Inferior parietal cortex (tissue), 1 donor: ENCODE results near the gene RFC3.
"Not testable (repeated sequence)": the region's sequence is repeated elsewhere in the genome, so short reads cannot be mapped to it uniquely, and the experiment has no call there.

Source experiments
- DNase-seq: peaks from one replicate; pipeline ENCODE4 v3.0.0-alpha.2; 2016; ENCODE audit errors: extremely low spot score

Gene RFC3

DNA sequence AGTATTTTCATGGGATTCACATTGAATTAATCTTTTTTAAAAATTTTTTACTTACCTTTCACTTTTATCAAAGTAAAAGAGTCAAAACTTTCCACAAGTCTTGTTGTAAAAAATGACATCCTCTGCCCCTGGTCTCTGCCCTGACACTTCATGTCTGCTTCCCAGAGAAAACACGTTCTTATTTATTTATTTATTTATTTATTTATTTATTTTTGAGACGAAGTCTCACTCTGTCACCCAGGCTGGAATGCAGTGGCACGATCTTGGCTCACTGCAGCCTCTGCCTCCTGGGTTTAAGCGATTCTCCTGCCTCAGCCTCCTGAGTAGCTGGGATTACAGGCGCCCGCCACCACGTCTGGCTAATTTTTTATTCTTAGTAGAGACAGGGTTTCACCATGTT is 5.1 kb upstream of the RFC3 start:
- DNase-seq, result not testable (repeated sequence)

DNA sequence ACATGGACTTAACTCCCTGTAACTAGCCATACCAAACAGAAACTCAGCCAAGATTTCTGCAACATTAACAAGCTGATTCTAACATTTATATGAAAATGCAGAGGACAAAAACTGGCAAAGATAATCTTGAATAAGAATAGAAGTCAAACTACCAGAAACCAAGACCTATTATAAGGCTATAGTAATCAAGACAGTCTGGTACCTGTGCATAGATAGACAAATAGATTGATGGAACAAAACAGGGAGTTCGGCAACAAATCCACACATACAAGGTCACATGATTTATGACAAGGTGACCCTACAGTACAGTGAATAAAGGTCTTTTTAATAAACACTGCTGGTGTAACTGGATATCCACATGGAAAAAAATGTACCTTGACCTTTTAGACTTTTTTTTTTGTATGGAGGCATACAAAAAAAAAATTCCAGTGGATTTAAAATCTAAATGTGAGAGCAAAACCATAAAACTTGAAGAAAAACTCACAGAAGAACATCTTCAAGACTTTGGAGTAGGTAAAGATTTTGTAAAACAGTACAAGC is 2.9 kb upstream of the RFC3 start:
- DNase-seq, result no peak

DNA sequence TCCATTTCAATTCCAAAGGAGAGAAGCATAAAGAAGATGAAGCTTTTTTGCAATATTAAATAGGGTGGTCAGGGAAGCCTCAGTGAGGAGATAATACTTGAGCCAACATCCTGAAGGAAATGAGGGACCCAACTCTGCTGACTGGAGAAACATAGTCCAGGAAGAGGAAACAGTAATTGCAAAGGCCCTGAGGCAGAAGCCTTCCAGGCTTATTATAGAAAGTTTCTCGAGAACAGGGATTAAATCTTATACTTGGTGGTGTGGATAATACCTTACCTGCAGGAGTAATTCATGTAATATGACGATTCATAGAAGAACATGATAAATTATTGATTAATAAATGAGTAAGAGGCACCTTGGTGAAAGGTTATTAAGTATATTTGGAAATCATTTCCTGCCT is 1.0 kb upstream of the RFC3 start:
- DNase-seq, result no peak

DNA sequence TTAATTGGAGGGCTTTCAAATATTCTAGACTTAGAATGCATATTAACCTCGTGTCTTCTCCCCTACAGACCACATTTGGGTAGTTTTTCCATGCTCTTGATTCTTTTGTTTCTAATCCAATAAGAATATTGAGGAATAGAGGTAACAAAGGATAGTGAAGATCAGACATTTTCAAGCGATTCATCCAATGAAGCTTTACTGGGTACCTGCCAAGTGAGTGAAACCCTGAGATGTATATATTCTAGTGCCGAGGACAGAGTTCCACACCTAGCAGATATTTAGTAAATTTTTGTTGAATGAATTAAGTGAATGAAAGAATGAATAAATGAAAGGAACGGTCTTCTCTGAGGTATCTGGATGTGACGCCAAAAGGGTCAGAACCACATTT is 442 bp upstream of the RFC3 start:
- no peak for DNase-seq

DNA sequence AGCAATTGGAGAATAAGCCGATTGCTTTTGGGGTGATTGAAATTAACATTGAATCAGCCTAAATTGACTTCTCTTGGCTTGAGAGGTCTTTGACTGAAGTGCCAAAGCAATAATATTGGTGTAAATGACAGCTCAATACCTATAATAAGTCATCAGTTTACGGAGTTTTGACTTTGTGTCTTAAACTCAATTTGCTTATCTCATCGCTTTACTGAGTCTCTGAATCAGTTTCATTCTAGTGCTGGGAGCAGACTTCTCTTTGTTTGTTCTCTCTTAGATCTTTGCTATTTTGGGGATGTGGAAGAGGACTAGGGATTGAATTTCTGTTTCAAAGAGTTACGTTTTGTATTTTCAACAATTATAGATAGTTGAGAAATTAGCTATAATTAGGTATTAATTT is 7.1 kb downstream of the RFC3 start:
- no peak for DNase-seq

DNA sequence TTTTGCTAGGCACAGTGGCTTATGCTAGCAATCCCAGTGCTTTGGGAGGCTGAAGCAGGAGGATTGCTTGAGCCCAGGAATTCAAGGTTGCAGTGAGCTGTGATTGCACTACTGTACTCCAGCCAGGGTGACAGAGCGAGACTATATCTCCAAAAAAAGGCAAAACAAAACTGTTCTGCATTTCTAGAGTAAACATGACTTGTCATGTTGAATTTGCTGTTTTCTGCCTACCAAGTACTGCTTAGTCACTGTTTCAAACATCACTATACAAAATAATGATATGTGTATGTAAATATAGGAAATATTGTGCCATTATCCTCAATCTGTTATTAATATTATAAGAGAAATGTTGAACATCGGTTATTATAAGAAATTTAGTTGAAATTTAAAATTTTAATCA is 9.2 kb downstream of the RFC3 start:
- DNase-seq, result no peak

DNA sequence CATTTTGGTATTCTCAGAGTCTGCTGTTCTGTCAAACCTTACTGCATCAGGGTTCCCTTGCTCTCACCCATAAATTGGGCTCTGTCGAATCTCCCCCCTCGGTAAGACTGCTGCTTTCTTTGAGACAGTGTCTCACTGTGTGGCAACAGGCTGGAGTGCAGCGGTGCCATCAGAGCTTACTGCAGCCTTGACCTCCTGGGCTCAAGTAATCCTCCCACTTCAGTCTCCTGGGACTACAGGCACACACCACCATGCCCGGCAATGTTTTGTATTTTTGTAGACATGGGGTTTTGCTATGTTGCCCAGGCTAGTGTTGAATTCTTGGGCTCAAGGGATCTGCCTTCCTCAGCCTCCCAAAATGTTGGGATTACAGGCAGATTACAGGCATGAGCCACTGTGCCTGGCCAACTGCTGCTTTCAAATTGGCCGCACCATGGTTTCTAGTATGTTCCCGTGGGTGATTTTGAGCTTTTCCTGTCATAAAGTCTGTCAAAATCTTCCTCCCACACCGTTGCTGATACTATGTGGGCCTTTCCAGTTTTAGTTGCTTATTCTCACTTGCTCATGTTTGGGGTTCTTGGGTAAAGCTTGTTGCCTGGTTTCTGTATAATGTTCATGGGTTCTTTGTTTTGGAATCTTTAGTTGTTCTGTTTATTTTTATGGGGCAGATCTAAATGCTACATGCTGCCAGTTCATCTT is 10.6 kb downstream of the RFC3 start:
- peak; percentile 7 for DNase-seq

DNA sequence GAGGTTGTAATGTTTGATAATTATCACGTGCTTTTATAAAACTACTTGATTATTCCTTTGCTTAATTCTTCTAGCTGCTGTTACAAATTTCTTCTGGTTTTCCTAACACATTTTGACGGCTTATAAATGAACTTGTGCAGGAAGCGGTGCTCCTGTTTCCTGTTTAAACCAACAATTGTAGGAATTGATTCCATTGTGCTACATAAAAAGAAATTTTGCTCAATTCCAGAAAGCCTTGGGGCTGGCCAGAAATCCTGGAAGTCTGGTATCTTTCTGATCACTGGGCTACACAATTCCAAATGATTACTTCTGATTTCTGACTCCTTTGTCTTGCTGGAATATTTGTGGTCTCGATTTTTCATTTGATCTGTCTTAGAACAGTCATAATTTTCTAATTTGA is 14.9 kb downstream of the RFC3 start:
- no peak for DNase-seq

DNA sequence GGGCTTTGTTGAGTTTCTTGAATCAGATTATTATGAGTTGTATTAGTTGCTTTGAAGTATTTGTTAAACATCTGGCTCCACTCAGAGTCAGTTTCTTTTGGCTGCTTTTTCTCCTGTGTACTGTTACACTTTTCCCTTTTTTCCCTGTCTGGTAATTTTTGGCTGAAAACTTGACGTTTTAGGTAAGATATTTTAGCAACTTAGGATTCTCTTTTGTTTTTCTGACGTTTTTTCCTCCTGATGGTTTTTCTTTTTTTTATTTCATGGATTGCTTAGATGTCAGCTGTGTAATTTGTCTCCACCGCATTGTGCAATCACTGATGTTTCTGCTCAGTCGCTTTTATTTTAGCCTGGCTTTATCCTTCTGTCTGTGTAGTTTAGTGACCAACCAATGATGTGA is 20.7 kb downstream of the RFC3 start:
- DNase-seq, result no peak

DNA sequence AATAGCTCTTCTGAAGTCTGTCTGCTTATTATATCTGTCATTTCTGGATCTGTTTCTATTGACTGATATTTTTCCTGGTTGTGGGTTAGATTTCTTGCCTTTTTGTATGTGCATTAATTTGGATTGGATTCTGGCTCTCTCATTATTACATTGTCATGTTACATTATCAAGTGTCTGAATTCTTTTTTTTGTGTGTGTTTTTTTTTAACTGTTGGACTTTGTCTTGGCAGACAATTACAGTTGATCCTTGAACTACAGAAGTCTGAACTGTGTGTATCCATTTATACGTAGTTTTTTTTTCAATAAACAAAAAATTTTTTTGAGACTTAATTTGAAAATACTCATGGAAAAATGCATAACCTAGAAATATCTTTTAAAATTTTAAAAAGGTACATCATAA is 22.5 kb downstream of the RFC3 start:
- no peak for DNase-seq

DNA sequence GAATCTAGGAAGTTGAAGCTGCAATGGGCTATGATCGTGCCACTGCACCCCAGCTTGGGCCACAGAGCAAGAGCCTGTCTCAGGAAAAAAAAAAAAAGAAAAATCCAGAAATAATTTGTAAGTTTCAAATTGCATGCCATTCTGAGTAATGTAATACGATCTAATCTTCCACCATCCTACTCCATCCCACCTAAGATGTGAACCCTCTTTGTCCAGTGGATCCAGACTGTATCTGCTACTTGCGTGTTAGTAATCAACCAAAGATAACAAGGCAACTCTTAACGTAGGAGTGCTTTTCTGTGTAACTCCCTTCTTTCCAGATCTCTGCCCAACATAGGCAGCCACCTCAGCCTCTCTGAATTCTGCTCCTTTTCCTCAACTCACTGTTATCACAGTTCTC is 24.3 kb downstream of the RFC3 start:
- no peak for DNase-seq

DNA sequence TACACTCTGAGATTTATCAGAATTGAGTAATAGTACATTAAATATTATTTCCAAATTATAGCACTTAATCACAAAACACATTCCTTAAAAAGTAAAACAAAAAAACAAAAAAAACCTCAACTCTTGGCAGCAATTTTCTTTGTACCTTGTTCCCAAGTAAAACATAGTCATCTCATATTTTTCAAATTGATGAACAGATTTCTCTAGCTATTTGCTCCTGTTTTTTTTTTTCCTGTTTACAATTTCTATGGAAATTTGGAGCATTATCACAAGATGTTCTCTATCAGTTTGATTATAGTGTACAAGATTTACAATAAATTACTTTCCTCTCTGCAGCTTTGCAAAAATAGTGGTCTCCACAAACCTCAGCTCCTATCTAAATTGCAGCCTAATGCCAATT is 25.0 kb downstream of the RFC3 start:
- DNase-seq, result no peak

DNA sequence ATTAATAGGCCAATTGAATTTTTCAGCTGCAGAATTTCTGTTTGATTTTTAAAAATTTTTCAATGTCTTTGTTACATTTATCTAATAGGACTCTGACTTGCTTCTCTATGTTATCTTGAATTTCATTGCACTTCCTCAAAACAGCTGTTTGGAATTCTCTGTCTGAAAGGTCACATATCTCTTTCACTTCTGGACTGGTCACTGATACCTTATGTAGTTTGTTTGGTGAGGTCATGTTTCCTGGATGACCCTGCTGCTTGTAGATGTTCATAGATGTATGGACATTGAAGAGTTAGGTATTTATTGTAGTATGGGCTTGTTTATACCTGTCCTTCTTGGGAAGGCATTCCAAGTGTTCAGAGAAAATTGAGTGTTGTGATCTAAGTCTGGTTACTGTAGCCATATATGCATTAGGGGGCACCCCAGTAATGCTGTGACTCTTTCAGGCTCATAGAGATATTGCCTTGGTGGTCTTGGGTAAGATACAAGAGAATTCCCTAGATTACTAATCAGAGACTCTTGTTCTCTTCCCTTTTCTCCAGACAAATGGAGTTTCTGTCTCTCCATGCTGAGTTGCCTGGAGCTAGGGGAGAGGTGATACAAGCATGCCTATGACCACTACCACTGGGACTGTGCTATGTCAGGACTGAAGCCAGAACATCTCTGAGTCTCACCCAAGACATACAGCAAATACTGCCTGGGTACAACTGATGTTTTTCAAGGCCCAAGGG is 27.8 kb downstream of the RFC3 start:
- no peak for DNase-seq

DNA sequence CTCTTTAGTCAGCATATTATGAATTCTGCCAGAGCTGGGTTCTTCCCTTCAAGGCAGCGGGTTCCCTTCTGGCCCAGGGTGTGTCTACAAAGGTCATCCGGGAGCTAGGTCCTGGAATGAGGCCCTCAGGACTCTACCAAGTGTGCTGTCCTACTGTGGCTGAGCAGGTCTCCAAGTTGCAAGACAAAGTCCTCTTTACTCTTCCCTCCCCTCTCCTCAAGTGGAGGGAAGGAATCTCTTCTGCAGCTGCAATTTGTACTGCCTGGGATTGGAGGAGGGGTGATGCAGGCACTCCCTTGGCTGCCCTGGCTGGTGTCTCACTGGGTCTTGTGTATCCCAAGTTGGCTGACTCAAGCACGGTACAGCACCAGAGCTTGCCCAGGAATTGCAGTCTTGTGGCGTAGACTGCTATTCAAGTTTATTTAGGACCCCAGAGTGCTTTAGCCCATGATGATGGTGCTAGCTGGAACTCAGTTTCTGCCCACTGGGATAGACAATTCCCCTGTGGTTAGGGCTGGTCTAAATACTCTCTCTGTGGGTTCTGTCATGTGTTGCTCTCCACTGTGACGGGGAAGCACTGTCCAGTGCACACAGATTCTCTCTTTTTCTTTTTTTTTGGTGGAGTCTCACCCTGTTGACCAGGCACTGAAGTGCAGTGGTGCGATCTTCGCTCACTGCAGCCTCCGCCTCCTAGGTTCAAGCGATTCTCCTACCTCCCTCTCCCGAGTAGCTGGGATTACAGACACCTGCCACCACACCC is 28.5 kb downstream of the RFC3 start:
- no peak for DNase-seq

DNA sequence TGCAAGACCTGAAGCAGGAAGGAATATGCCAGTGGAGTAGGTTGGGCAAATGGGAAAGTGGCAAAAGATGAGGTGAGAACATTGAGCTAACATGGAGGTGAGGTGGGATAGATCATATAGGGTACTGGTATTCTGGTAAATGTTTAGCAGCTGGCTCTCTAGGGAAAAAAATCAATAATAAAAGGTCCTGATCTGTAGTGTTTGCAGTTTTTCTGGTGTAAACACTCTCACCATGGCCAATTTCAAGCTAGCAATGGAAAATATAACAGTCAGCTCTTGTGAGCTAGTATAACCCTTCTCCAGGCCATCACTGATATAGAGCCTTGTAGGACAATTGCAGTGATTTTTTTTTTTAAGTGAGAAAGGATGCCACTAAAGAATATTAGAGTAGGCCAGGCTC is 31.3 kb downstream of the RFC3 start:
- DNase-seq, result no peak

DNA sequence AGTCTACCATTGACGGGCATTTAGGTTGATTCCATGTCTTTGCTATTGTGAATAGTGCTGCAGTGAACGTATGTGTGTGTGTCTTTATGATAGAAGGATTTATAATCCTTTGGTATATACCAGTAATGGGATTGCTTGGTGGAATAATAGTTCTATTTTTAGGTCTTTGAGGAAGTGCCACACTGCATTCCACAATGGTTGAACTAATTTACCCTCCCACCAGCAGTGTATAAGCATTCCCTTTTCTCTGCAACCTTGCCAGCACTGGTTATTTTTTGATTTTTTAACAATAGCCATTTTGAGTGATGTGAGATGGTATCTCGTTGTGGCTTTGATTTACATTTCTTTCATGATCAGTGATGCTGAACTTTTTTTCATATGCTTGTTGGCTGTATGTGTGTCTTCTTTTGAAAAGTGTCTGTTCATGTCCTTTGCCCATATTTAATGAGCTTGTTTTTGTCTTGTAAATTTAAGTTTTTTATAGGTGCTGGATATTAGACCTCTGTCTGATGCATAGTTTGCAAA is 37.5 kb downstream of the RFC3 start:
- DNase-seq, result no peak

DNA sequence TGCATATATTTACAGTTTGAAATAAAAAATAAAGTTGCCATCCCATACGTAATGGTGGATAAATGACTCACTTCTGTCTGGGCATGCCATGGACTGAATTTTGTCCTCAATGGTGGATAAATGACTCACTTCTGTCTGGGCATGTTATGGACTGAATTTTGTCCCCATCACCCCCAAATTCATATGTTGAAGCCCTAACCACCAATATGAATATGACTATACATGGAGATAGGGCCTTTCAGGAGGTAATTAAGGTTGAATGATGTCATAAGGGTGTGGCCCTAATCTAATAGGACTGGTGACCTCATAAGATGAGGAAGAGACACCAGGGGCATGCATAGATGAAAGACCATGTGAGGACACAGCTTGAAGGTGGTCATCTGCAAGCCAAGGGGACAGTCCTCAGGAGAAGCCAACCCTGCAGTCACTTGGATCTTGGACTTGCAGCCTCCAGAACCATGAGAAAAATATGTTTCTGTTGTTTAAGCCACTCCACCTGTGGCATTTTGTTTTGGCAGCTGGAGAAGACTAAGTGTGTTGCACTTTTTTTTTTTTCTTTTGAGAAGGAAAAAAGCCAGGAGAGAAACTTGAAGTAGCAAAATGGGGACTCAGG is 41.8 kb downstream of the RFC3 start:
- DNase-seq, result no peak

DNA sequence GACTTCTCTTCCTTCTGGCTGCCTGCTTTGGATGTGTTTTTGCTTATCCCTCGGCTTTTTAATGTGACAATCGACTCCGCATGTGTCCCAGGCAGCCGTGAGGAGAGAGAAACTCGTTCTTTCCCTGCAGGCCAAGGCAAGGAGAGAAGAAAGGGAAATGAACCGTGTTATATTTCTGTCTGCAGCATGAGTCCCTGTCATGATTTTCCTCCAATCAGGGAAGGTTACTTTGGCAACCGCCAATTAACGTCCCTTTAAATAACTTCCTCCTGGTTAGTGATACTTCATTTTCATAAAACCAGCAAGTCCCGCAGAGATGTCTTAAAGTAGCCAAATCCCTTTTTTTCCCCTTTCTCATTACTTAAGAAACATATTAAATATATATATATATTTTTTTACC is 42.6 kb downstream of the RFC3 start:
- DNase-seq, result no peak

DNA sequence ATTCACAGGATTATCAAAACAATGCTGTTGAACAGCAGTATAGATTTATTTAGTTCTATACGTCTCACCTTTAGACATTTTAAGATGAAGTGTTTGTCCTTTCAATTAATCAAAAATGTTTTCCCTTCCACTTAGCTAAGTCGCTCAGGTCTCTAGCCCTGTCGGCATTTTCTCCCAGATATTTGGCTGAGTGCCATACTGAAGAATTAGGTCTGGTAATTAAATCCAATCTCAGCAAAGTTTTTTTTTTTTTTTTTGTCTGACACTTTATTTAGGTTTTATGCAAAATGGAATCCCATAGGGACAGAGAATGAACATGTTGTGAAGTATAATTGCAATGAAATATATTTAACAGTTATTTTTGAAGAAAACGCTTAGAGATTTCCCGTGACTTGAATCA is 44.1 kb downstream of the RFC3 start:
- DNase-seq, result no peak

DNA sequence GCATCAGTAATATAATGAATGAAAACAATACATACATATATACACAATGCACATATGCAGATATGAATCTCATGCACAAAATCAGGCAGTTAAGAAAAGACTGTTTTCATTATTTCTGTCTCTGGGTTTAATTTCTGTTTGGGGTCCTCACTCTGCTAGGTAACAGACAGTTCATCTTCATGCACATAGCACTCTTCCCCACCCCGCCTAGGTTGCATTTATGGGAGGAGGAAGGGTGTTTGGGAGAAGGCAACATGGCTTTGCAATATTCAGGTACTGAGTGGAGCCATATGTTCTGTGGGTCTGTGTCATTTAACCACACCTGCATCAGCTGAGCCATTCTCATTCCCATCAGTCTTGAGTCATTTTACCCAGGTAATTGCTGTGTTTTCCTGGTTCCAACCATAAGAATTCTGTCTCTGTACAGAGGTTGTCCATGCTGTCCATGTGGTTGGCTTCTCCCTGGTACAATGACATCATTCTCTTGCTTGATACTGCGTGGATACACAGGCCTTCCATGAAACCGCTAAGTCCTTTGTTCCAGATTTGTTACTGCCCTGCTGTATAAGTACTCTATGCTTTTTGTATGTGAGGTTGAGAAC is 45.3 kb downstream of the RFC3 start:
- no peak for DNase-seq

DNA sequence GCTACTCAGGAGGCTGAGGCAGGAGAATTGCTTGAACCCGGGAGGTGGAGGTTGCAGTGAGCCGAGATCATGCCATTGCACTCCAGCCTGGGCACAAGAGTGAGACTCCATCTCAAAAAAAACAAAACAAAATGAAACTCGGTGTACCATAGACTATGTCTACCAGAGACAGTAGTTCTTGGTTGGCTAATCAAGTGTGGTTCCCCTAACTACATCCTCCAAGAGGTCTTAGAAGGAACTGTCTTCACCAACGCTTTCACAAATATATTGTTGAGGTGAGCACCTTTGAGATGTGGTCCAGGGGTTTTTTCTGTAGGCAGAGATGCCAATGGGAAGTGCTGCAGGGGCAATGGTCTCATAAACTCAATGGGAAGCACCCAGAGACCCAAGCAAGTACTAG is 48.0 kb downstream of the RFC3 start:
- no peak for DNase-seq

DNA sequence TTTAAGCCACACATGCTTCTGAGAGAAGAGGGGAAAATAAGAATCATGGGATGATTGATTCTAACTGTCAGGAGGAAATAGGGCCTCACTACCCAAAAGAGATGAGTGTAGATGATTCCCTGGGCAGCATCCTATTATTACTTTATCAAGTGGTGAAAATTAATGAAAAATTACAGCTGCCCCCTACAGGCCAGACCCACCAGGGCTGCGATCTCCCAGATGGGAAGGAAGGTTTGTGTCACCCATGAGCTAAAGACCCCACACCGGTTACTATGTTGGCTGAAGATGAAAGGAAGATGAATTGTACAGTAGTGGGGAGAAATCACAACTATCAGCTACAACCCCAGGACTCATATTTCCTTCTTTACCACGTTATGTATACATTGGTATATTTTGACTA is 49.5 kb downstream of the RFC3 start:
- DNase-seq, result no peak
